K562 (cell line): Measurements from ENCODE around the gene LRRC51. TPM values are rescaled to one million over a fixed set of nuclear protein-coding genes. Genes with fewer than 3 reads are reported as not detected.

Experiments
- BRD4 ChIP-seq: fragments of 200-600 bp; sonication (generic); IDR thresholded peaks from 2 replicates; pipeline ENCODE4 v1.6.1; 2017; ENCODE audit warnings: inconsistent platforms
- CAMTA2 ChIP-seq: fragments of 250-450 bp; sonication (Bioruptor Pico); conservative IDR thresholded peaks from 2 replicates; pipeline ENCODE4 v1.5.1; 2022
- CGGBP1 ChIP-seq: fragments of 250-450 bp; sonication (Bioruptor Pico); IDR thresholded peaks from 2 replicates; pipeline ENCODE4 v1.9.0; 2021; ENCODE audit warnings: mild to moderate bottlenecking
- CXXC5 ChIP-seq: fragments of 250-450 bp; sonication (Bioruptor Pico); IDR thresholded peaks from 2 replicates; pipeline ENCODE4 v1.8.0; 2022; ENCODE audit warnings: inconsistent platforms, mild to moderate bottlenecking, moderate library complexity
- E2F8 ChIP-seq: fragments of 450-650 bp; IDR thresholded peaks from 2 replicates; pipeline ENCODE4 v1.7.1; 2018; ENCODE audit warnings: mild to moderate bottlenecking, low read depth; ENCODE audit not compliant: partially characterized antibody
- MAZ ChIP-seq, 2 experiments: fragments of 450-650 bp in 1 of 2; sonication (generic) in 1 of 2; formaldehyde crosslinking; IDR thresholded peaks in 1 of 2; conservative IDR thresholded peaks in 1 of 2; 2 replicates each; pipeline versions ENCODE4 v1.4.0 to v1.5.0; 2020; ENCODE audit warnings: mild to moderate bottlenecking in 1 of 2, missing genetic modification reagents in 1 of 2
- MLLT1 ChIP-seq, 2 experiments: fragments of 450-650 bp; IDR thresholded peaks; 2 replicates each; pipeline ENCODE4 v1.6.1; 2016
- PKNOX1 ChIP-seq: fragments of 450-650 bp; IDR thresholded peaks from 2 replicates; pipeline ENCODE4 v1.6.1; 2016
- POLR2B ChIP-seq: fragments of 450-650 bp; IDR thresholded peaks from 2 replicates; pipeline ENCODE4 v1.6.1; 2018; ENCODE audit warnings: low read depth; ENCODE audit not compliant: partially characterized antibody
- RBM34 ChIP-seq: fragments of 200-400 bp; formaldehyde crosslinking; IDR thresholded peaks from 2 replicates; pipeline ENCODE4 v1.6.1; 2018; ENCODE audit warnings: low read length, borderline replicate concordance; ENCODE audit not compliant: insufficient read depth
- RUNX1 ChIP-seq: sonication (generic); IDR thresholded peaks from 2 replicates; pipeline ENCODE4 v1.6.1; 2016; ENCODE audit warnings: antibody characterized with exemption, low read depth
- SLC30A9 ChIP-seq: fragments of 250-450 bp; sonication (Bioruptor Pico); IDR thresholded peaks from 2 replicates; pipeline ENCODE4 v1.8.0; 2022; ENCODE audit warnings: mild to moderate bottlenecking, moderate library complexity
- SOX6 ChIP-seq: fragments of 450-650 bp; IDR thresholded peaks from 2 replicates; pipeline ENCODE4 v1.6.1; 2014; ENCODE audit warnings: mild to moderate bottlenecking
- ZBTB11 ChIP-seq, 3 experiments: fragments of 200-800 bp in 1 of 3; fragments of 250-450 bp in 1 of 3; fragments of 450-650 bp in 1 of 3; sonication (Bioruptor Pico) in 1 of 3; sonication (Bioruptor generic) in 1 of 3; formaldehyde crosslinking in 1 of 3; IDR thresholded peaks; 2 replicates each; pipeline versions ENCODE4 v1.6.1 to v1.8.0; 2016 to 2022; ENCODE audit warnings: mild to moderate bottlenecking in 2 of 3, missing genetic modification characterization in 2 of 3, missing compliant biosample characterization in 1 of 3, moderate library complexity in 1 of 3
- ZBTB7A ChIP-seq: IDR thresholded peaks from 2 replicates; pipeline ENCODE4 v1.6.1; 2011; ENCODE audit warnings: low read depth, mild to moderate bottlenecking, low read length, moderate library complexity, borderline replicate concordance; ENCODE audit not compliant: control insufficient read depth
- ZNF232 ChIP-seq: sonication (generic); formaldehyde crosslinking; IDR thresholded peaks from 2 replicates; pipeline ENCODE4 v1.8.0; 2022; ENCODE audit warnings: mild to moderate bottlenecking, missing genetic modification reagents
- ZNF740 ChIP-seq, 3 experiments: fragments of 200-800 bp in 1 of 3; sonication (Bioruptor generic) in 1 of 3; sonication (generic) in 1 of 3; formaldehyde crosslinking in 1 of 3; IDR thresholded peaks; 2 replicates each; pipeline versions ENCODE4 v1.6.1 to v1.8.0; 2016 to 2022; ENCODE audit warnings: mild to moderate bottlenecking in 2 of 3, missing compliant biosample characterization in 2 of 3, missing genetic modification characterization in 2 of 3, missing genetic modification reagents in 1 of 3
- polyA plus RNA-seq, 8 experiments: library from polyadenylated mRNA; depleted of rRNA in 4 of 8; stranded (reverse) in 5 of 8; unstranded in 3 of 8; fragments of >200 nt; fragmentation: Nextera tagmentation in 2 of 8; fragmentation: Illumina TruSeq in 1 of 8; extraction: Ambion mirVana in 2 of 8; extraction: Trizol in 1 of 8; gene quantifications; 2 replicates each; pipeline versions ENCODE4 v1.2.1 to v1.2.3, GENCODE V29; 2011 to 2014; ENCODE audit warnings: inconsistent platforms in 1 of 8, missing spikeins in 1 of 8
- total RNA-seq, 7 experiments: library from RNA; depleted of rRNA in 6 of 7; stranded (reverse); fragments of >200 nt in 6 of 7; fragmentation: Illumina TruSeq in 2 of 7; extraction: Trizol in 2 of 7; gene quantifications; 2 replicates each; pipeline versions ENCODE4 v1.2.1 to v1.2.3, GENCODE V29; 2011 to 2021; ENCODE audit warnings: low replicate concordance in 1 of 7

Gene LRRC51
- total and polyA plus RNA-seq, 9 of the 15 experiments (the other 6 are each of a cell fraction or from before 2014, with no cell fraction given), result 4.7 to 10.6 (median 5.6) TPM

GRCh38 chr11:72091292-72091691 is 10.6 kb downstream of the LRRC51 start (continued):
- TF ChIP-seq SLC30A9 (CRISPR knock-in tag) (no peak), CXXC5 (CRISPR knock-in tag) (no peak), MAZ (CRISPR knock-in tag; conservative IDR thresholded peaks at IDR 0.05 in 1 of 2, IDR thresholded peaks at IDR 0.05 in 1 of 2) (peak; percentile 62 to 81), ZNF740 (CRISPR knock-in tag; IDR thresholded peaks at IDR 0.05) (peak; percentile 85), ZNF740 (tag; IDR thresholded peaks at IDR 0.05) (peak in 1 of 2 experiments; percentile 42; a peak in 1 of 4 replicates), E2F8 (no peak), RBM34 (no peak), RUNX1 (no peak), PKNOX1 (no peak), BRD4 (no peak), POLR2B (no peak), CAMTA2 (no peak), MLLT1 (IDR thresholded peaks at IDR 0.05) (peak in 1 of 2 experiments; percentile 79; a peak in 2 of 4 replicates), ZBTB7A (peak; percentile 58; the same call in 1 of the 2 replicates), ZBTB11 (CRISPR knock-in tag; IDR thresholded peaks at IDR 0.05) (no peak), CGGBP1 (no peak), ZNF232 (CRISPR knock-in tag) (no peak), SOX6 (0 out of 2 replicates have a peak, but pooled peaks have one; percentile 24)
